ENCODE results near the gene SPCS2.

- TF ChIP-seq BCL11A (IDR thresholded peaks at IDR 0.05; ENCODE audit: low read depth in 2 of 2, low read length in 2 of 2), result no peak
- TF ChIP-seq SIN3A (conservative IDR thresholded peaks at IDR 0.05 in 1 of 2, IDR thresholded peaks at IDR 0.05 in 1 of 2; ENCODE audit: low read depth in 1 of 2, low read length in 2 of 2), result no peak
- no peak for TF ChIP-seq GABPA (IDR thresholded peaks at IDR 0.05; ENCODE audit: borderline replicate concordance, insufficient read depth, low read length)
- TF ChIP-seq, protein P1, sequence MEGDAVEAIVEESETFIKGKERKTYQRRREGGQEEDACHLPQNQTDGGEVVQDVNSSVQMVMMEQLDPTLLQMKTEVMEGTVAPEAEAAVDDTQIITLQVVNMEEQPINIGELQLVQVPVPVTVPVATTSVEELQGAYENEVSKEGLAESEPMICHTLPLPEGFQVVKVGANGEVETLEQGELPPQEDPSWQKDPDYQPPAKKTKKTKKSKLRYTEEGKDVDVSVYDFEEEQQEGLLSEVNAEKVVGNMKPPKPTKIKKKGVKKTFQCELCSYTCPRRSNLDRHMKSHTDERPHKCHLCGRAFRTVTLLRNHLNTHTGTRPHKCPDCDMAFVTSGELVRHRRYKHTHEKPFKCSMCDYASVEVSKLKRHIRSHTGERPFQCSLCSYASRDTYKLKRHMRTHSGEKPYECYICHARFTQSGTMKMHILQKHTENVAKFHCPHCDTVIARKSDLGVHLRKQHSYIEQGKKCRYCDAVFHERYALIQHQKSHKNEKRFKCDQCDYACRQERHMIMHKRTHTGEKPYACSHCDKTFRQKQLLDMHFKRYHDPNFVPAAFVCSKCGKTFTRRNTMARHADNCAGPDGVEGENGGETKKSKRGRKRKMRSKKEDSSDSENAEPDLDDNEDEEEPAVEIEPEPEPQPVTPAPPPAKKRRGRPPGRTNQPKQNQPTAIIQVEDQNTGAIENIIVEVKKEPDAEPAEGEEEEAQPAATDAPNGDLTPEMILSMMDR (IDR thresholded peaks at IDR 0.05; ENCODE audit: control extremely low read depth in 1 of 3, insufficient read depth in 1 of 3, low read depth in 1 of 3, low read length in 3 of 3), result no peak
- TF ChIP-seq POLR2AphosphoS5 (IDR thresholded peaks at IDR 0.05; ENCODE audit: low read depth, low read length), result no peak
- no peak for TF ChIP-seq RFX5 (IDR thresholded peaks at IDR 0.05; ENCODE audit: borderline replicate concordance, low read depth, low read length)
- no peak for TF ChIP-seq KDM1A (IDR thresholded peaks at IDR 0.05; ENCODE audit: borderline replicate concordance, low read length)
- TF ChIP-seq RXRA (IDR thresholded peaks at IDR 0.05; ENCODE audit: insufficient read depth, low read depth, low read length), result no peak
- no peak for TF ChIP-seq PHF8 (conservative IDR thresholded peaks at IDR 0.05; ENCODE audit: low read depth, low read length)
- TF ChIP-seq YY1 (IDR thresholded peaks at IDR 0.05; ENCODE audit: low read depth, low read length), result no peak
These were observed 13.0 kb upstream of the SPCS2 start for GRCh38 chr11:74936087-74936486.

All from H1 (cell line).